A172 (cell line): ENCODE measurements around the gene TNP1. TPM values are rescaled to one million over a fixed set of nuclear protein-coding genes. Genes with fewer than 3 reads are reported as not detected.

Source experiments
- DNase-seq: peaks from one replicate; pipeline ENCODE4 v3.0.0-alpha.2; 2015; ENCODE audit warnings: low spot score
- total RNA-seq: library from RNA; depleted of rRNA; stranded (reverse); fragments of >200 nt; shearing (Covaris generic); gene quantifications from 2 replicates; pipeline ENCODE4 v1.2.3, GENCODE V29; 2014

The TNP1 gene
- total RNA-seq, 1 experiment from 2014 or later: not detected

- DNase-seq: no peak
These were observed 16.0 kb upstream of the TNP1 start for GRCh38 chr2:216875862-216876261.

GRCh38 chr2:216873573-216873972 lies 13.7 kb upstream of the TNP1 start:
- DNase-seq: no peak

- DNase-seq: no peak
These were observed 12.8 kb upstream of the TNP1 start for GRCh38 chr2:216872624-216873023.

- DNase-seq: no peak
These were observed 12.2 kb upstream of the TNP1 start for GRCh38 chr2:216872040-216872439.

- DNase-seq: no peak
These were observed 11.6 kb upstream of the TNP1 start for GRCh38 chr2:216871333-216871934.

- no peak for DNase-seq
These were observed 10.9 kb upstream of the TNP1 start for GRCh38 chr2:216870508-216871332.

- no peak for DNase-seq
These were observed 6.7 kb upstream of the TNP1 start for GRCh38 chr2:216866515-216867095.

GRCh38 chr2:216865658-216866057 lies 5.8 kb upstream of the TNP1 start:
- no peak for DNase-seq

- DNase-seq: no peak
These were observed 4.1 kb upstream of the TNP1 start for GRCh38 chr2:216863946-216864345.

GRCh38 chr2:216862628-216863398 lies 2.9 kb upstream of the TNP1 start:
- DNase-seq: no peak

- DNase-seq: peak; percentile 52
These were observed 718 bp upstream of the TNP1 start for GRCh38 chr2:216860426-216861137.

GRCh38 chr2:216858312-216858711 lies 1.6 kb downstream of the TNP1 start:
- DNase-seq: no peak

GRCh38 chr2:216857131-216857550 lies 2.7 kb downstream of the TNP1 start:
- peak; percentile 53 for DNase-seq

GRCh38 chr2:216856406-216857065 lies 3.3 kb downstream of the TNP1 start:
- no peak for DNase-seq

- DNase-seq: no peak
These were observed 4.3 kb downstream of the TNP1 start for GRCh38 chr2:216855605-216856004.

- DNase-seq: no peak
These were observed 4.8 kb downstream of the TNP1 start for GRCh38 chr2:216855079-216855478.

- no peak for DNase-seq
These were observed 8.3 kb downstream of the TNP1 start for GRCh38 chr2:216851486-216852090.

- DNase-seq: no peak
These were observed 9.1 kb downstream of the TNP1 start for GRCh38 chr2:216850665-216851322.

- DNase-seq: no peak
These were observed 9.9 kb downstream of the TNP1 start for GRCh38 chr2:216849987-216850386.

- DNase-seq: no peak
These were observed 14.4 kb downstream of the TNP1 start for GRCh38 chr2:216845426-216845825.
